Kidney (tissue), 14 donors: Measurements from ENCODE around the gene ETV6. TPM values are rescaled to one million over a fixed set of nuclear protein-coding genes. Genes with fewer than 3 reads are reported as not detected.

Source experiments
- DNase-seq, 5 donors: peaks; one replicate each; pipeline ENCODE4 v3.0.0-alpha.2; 2013 to 2020
- FAIRE-seq: peaks from 2 replicates; lab custom pipeline; 2012; peaks lifted over from hg19 to GRCh38; lab: Jason Lieb, UNC
- H3K27ac ChIP-seq, 2 donors: one replicate each; pipeline ENCODE4 v1.7.0; 2013; ENCODE audit warnings: low read depth in 2 of 2, low read length in 2 of 2, inconsistent platforms in 1 of 2
- H3K27me3 ChIP-seq: one replicate; pipeline ENCODE4 v1.7.1; 2013; ENCODE audit warnings: low read length, inconsistent platforms; ENCODE audit not compliant: control insufficient read depth, insufficient read depth
- H3K36me3 ChIP-seq, 3 donors: one replicate each; pipeline versions ENCODE4 v1.7.0 to v1.7.1; 2013; ENCODE audit warnings: low read length in 3 of 3, control low read depth in 1 of 3, inconsistent platforms in 1 of 3; ENCODE audit not compliant: insufficient read depth in 3 of 3, control insufficient read depth in 2 of 3
- H3K4me1 ChIP-seq, 3 donors: one replicate each; pipeline versions ENCODE4 v1.7.0 to v1.7.1; 2013; ENCODE audit warnings: low read length in 3 of 3, inconsistent platforms in 1 of 3, low read depth in 1 of 3; ENCODE audit not compliant: control insufficient read depth in 2 of 3, insufficient read depth in 2 of 3
- H3K4me3 ChIP-seq, 3 donors: one replicate each; pipeline versions ENCODE4 v1.7.0 to v1.8.1; 2013; ENCODE audit warnings: low read length in 3 of 3, control low read depth in 1 of 3, inconsistent platforms in 1 of 3
- H3K9ac ChIP-seq, 3 donors: one replicate each; pipeline versions ENCODE4 v1.7.0 to v1.7.1; 2013; ENCODE audit warnings: low read length in 3 of 3, control low read depth in 1 of 3, inconsistent platforms in 1 of 3
- H3K9me3 ChIP-seq, 3 donors: one replicate each; pipeline versions ENCODE4 v1.7.0 to v1.7.1; 2013; ENCODE audit warnings: low read length in 3 of 3, control low read depth in 1 of 3, inconsistent platforms in 1 of 3; ENCODE audit not compliant: control insufficient read depth in 2 of 3, insufficient read depth in 1 of 3
- CTCF ChIP-seq: IDR thresholded peaks from 3 replicates; pipeline ENCODE4 v1.5.1; 2012; ENCODE audit warnings: mild to moderate bottlenecking, moderate library complexity, borderline replicate concordance; ENCODE audit not compliant: insufficient read depth; ENCODE audit errors: extremely low read depth
- intact Hi-C: fragments of 100-400 bp; cut with DNase I; formaldehyde crosslinking; loops from one replicate; pipeline ENCODE4 v1.11.1; 2022
- polyA plus RNA-seq: library from polyadenylated mRNA; stranded (reverse); fragments of 350-450 nt; fragmentation: Illumina TruSeq; extraction: RNeasy Lipid Tissue Mini Kit (QIAGEN cat#74804); gene quantifications from one replicate; pipeline ENCODE4 v1.2.3, GENCODE V29; 2014; ENCODE audit warnings: low read depth, low replicate concordance; ENCODE audit not compliant: insufficient read depth
- total RNA-seq: library from RNA; stranded (reverse); fragmentation: NEBNext Ultra II Directional; extraction: Animal tissue kit (Norgen Biotek cat#: 25700); gene quantifications from one replicate; pipeline ENCODE4 v1.2.1, GENCODE V29; 2021
- donor health status: control.
- donor health status: control.
- donor health status: control.
- donor health status: control.
- donor health status: control.
- donor health status: DM: yes; HTN: yes; CAD: no.
- donor health status: Normal renal cell carcinoma (clear cell type).

ETV6 gene
- total and polyA plus RNA-seq, 2 donors from 2014 or later: 5.2 to 59.8 TPM

DNA sequence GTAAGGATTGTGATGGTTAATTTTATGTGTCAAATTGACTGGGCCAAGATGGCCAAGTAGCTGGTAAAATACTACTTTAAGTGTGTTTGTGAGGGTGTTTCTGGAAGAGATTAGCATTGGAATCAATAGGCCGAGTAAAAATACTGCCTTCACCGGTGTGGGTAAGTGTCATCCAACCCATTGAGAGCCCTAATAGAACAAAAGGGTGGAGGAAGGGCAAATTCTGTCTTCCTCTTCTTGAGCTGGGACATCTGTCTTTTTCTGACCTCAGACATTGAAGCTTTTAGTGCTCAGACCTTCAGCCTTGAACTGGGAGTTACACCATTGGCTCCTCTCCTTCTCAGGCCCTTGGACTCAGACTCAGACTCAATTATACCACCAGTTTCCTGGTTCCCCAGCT lies 8.0 kb upstream of the ETV6 start:
- no peak for FAIRE-seq
- TF ChIP-seq CTCF: no peak
- intact Hi-C loops: no loop called here
- H3K9ac ChIP-seq: no peak overlapping the region
- no peaks in the 10 kb centered on the region for H3K36me3 ChIP-seq
- H3K4me3 ChIP-seq: no peak overlapping the region
- no peak overlapping the region for H3K27ac ChIP-seq
- no peaks in the 10 kb centered on the region for H3K4me1 ChIP-seq
- peaks cover 0 to under 1% (median 0%) of the 10 kb centered on the region in 3 donors for H3K9me3 ChIP-seq
- DNase-seq: no peak
- H3K27me3 ChIP-seq: no peaks in the 10 kb centered on the region

- no peak for TF ChIP-seq CTCF
- no peaks in the 10 kb centered on the region for H3K27me3 ChIP-seq
- no peaks in the 10 kb centered on the region for H3K36me3 ChIP-seq
- H3K4me3 ChIP-seq: no peak overlapping the region
- H3K9ac ChIP-seq: no peak overlapping the region
- DNase-seq: no peak
- intact Hi-C loops: no loop called here
- H3K4me1 ChIP-seq: no peaks in the 10 kb centered on the region
- no peak for FAIRE-seq
- no peak overlapping the region for H3K27ac ChIP-seq
- no peaks in the 10 kb centered on the region for H3K9me3 ChIP-seq
These were observed 6.7 kb upstream of the ETV6 start for GRCh38 chr12:11642785-11643184.

- intact Hi-C loops: no loop called here
- Histone ChIP-seq H3K4me1 (no peaks in the 10 kb centered on the region), H3K9me3 (no peaks in the 10 kb centered on the region), H3K4me3 (no peak overlapping the region), H3K36me3 (no peaks in the 10 kb centered on the region), H3K9ac (no peak overlapping the region), H3K27me3 (no peaks in the 10 kb centered on the region), H3K27ac (no peak overlapping the region)
- TF ChIP-seq CTCF: no peak
- FAIRE-seq (no peak), DNase-seq (no peak)
These were observed 4.1 kb upstream of the ETV6 start for GRCh38 chr12:11645391-11645790.
